ENCODE data around the gene UBE4A.
A peak's percentile ranks its signal among the peaks of the same experiment; 100 is the strongest.

UBE4A gene

DNA sequence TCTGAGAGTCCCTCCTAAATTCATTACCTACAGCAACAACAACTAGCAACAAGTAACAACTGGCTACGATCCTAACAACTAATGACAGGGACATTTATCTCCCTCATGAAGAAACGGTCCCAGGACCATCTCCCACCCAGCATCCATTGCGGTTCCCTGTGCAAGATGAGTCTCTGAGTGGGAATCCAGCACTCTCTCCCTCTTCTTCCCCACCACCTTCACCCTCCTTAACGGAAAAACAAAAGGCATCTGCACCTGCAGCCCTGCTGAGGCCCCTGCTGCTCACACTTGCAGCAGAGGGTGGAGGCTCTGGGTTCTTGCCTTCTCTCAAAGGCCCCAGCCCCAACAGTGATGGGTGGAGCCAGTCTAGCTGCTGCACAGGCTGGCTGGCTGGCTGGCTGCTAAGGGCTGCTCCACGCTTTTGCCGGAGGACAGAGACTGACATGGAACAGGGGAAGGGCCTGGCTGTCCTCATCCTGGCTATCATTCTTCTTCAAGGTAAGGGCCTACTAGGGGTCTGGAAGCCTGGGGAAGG lies 15.4 kb upstream of the UBE4A start, which contains the start of gene CD3G:
Gene CD3G, plus strand, starts transcription at position 364 of the 535 bp plus-strand sequence. Its CDS starts 80 bp downstream, at position 444.
- Histone ChIP-seq H2AFZ (ENCODE audit: insufficient read depth, low read length, poor library complexity) (no peak within 1 kb of the TSS), H2AK5ac (ENCODE audit: low read length) (no peak within 1 kb of the TSS), H4K12ac (ENCODE audit: low read depth, low read length) (no peak within 1 kb of the TSS), H2BK120ac (ENCODE audit: insufficient read depth, low read length, poor library complexity) (no peak within 1 kb of the TSS), H4K91ac (ENCODE audit: low read depth, low read length) (no peak within 1 kb of the TSS), H3K4me2 (ENCODE audit: low read length) (no peak within 1 kb of the TSS), H3K27me3 (ENCODE audit: insufficient read depth, low read length) (no peaks in the 10 kb centered on the region), H2BK5ac (ENCODE audit: low read depth, low read length, poor library complexity) (no peak within 1 kb of the TSS), H3K14ac (ENCODE audit: low read length) (no peak within 1 kb of the TSS), H3K79me2 (ENCODE audit: control insufficient read depth, insufficient read depth, low read length, poor library complexity) (no peaks in the 10 kb centered on the region), H3K4me1 (ENCODE audit: control insufficient read depth in 1 of 2, insufficient read depth in 2 of 2, low read length in 2 of 2) (no peaks in the 10 kb centered on the region), H3K4me3 (ENCODE audit: low read depth, low read length) (no peak within 1 kb of the TSS), H3K27ac (ENCODE audit: low read depth, low read length) (no peak within 1 kb of the TSS), H3K4ac (ENCODE audit: low read depth, low read length) (no peak within 1 kb of the TSS), H3K9ac (ENCODE audit: low read length) (no peak within 1 kb of the TSS), H2BK12ac (ENCODE audit: low read length) (no peak within 1 kb of the TSS), H3K23ac (ENCODE audit: low read length) (no peak within 1 kb of the TSS), H3K79me1 (ENCODE audit: low read length) (no peaks in the 10 kb centered on the region), H4K8ac (ENCODE audit: low read depth, low read length) (no peak within 1 kb of the TSS), H3K18ac (ENCODE audit: low read length) (no peak within 1 kb of the TSS), H3K36me3 (ENCODE audit: control insufficient read depth in 1 of 2, insufficient read depth in 2 of 2, low read length in 2 of 2) (no peaks in the 10 kb centered on the region), H3K9me3 (ENCODE audit: insufficient read depth, low read depth, low read length) (no peaks in the 10 kb centered on the region)
- no CpG with 5 or more reads among the region's 6 CpGs for WGBS (ENCODE audit: extremely low coverage, insufficient coverage, insufficient read length)
- DNase-seq = no peak

DNA sequence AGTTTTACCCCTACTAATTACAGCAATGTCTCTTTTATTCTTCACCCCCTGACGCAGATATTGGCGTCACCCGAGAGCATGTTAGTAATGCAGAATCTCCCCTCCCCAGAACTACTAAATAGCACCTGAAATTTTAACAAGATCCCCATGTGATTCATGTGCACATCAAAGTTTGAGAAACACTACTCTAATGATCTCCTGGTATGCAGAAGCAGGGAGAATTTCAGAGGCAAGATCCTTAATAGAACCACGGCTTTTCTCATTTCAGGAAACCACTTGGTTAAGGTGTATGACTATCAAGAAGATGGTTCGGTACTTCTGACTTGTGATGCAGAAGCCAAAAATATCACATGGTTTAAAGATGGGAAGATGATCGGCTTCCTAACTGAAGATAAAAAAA lies 9.9 kb upstream of the UBE4A start:
- H2BK5ac ChIP-seq (ENCODE audit: low read depth, low read length, poor library complexity) = no peak overlapping the region
- no peak overlapping the region for H2BK12ac ChIP-seq (ENCODE audit: low read length)
- H3K4me2 ChIP-seq (ENCODE audit: low read length) = no peak overlapping the region
- H4K8ac ChIP-seq (ENCODE audit: low read depth, low read length) = no peak overlapping the region
- no peak overlapping the region for H3K9ac ChIP-seq (ENCODE audit: low read length)
- H3K79me2 ChIP-seq (ENCODE audit: control insufficient read depth, insufficient read depth, low read length, poor library complexity) = no peaks in the 10 kb centered on the region
- H3K14ac ChIP-seq (ENCODE audit: low read length) = no peak overlapping the region
- H2AFZ ChIP-seq (ENCODE audit: insufficient read depth, low read length, poor library complexity) = no peak overlapping the region
- H3K23ac ChIP-seq (ENCODE audit: low read length) = no peak overlapping the region
- H3K27ac ChIP-seq (ENCODE audit: low read depth, low read length) = no peak overlapping the region
- H3K4me3 ChIP-seq (ENCODE audit: low read depth, low read length) = no peak overlapping the region
- H4K12ac ChIP-seq (ENCODE audit: low read depth, low read length) = no peak overlapping the region
- H4K91ac ChIP-seq (ENCODE audit: low read depth, low read length) = no peak overlapping the region
- H3K36me3 ChIP-seq (ENCODE audit: control insufficient read depth in 1 of 2, insufficient read depth in 2 of 2, low read length in 2 of 2) = no peaks in the 10 kb centered on the region
- no peak overlapping the region for H3K4ac ChIP-seq (ENCODE audit: low read depth, low read length)
- H3K4me1 ChIP-seq (ENCODE audit: control insufficient read depth in 1 of 2, insufficient read depth in 2 of 2, low read length in 2 of 2) = no peaks in the 10 kb centered on the region
- no peak for DNase-seq
- H3K79me1 ChIP-seq (ENCODE audit: low read length) = no peaks in the 10 kb centered on the region
- H3K27me3 ChIP-seq (ENCODE audit: insufficient read depth, low read length) = no peaks in the 10 kb centered on the region
- no CpG with 5 or more reads among the region's 6 CpGs for WGBS (ENCODE audit: extremely low coverage, insufficient coverage, insufficient read length)
- H2BK120ac ChIP-seq (ENCODE audit: insufficient read depth, low read length, poor library complexity) = no peak overlapping the region
- no peak overlapping the region for H2AK5ac ChIP-seq (ENCODE audit: low read length)
- H3K18ac ChIP-seq (ENCODE audit: low read length) = no peak overlapping the region
- no peaks in the 10 kb centered on the region for H3K9me3 ChIP-seq (ENCODE audit: insufficient read depth, low read depth, low read length)

- Histone ChIP-seq H3K4me3 (ENCODE audit: low read depth, low read length) (no peak overlapping the region), H2AFZ (ENCODE audit: insufficient read depth, low read length, poor library complexity) (no peak overlapping the region), H3K36me3 (ENCODE audit: control insufficient read depth in 1 of 2, insufficient read depth in 2 of 2, low read length in 2 of 2) (no peaks in the 10 kb centered on the region), H2BK120ac (ENCODE audit: insufficient read depth, low read length, poor library complexity) (no peak overlapping the region), H3K23ac (ENCODE audit: low read length) (no peak overlapping the region), H2AK5ac (ENCODE audit: low read length) (no peak overlapping the region), H3K14ac (ENCODE audit: low read length) (no peak overlapping the region), H3K18ac (ENCODE audit: low read length) (no peak overlapping the region), H3K4ac (ENCODE audit: low read depth, low read length) (no peak overlapping the region), H4K91ac (ENCODE audit: low read depth, low read length) (no peak overlapping the region), H3K79me2 (ENCODE audit: control insufficient read depth, insufficient read depth, low read length, poor library complexity) (no peaks in the 10 kb centered on the region), H3K9me3 (ENCODE audit: insufficient read depth, low read depth, low read length) (no peaks in the 10 kb centered on the region), H3K9ac (ENCODE audit: low read length) (no peak overlapping the region), H2BK12ac (ENCODE audit: low read length) (no peak overlapping the region), H3K4me2 (ENCODE audit: low read length) (no peak overlapping the region), H3K4me1 (ENCODE audit: control insufficient read depth in 1 of 2, insufficient read depth in 2 of 2, low read length in 2 of 2) (no peaks in the 10 kb centered on the region), H4K8ac (ENCODE audit: low read depth, low read length) (no peak overlapping the region), H4K12ac (ENCODE audit: low read depth, low read length) (no peak overlapping the region), H3K27ac (ENCODE audit: low read depth, low read length) (no peak overlapping the region), H3K79me1 (ENCODE audit: low read length) (no peaks in the 10 kb centered on the region), H3K27me3 (ENCODE audit: insufficient read depth, low read length) (peaks cover 2% of the 10 kb centered on the region), H2BK5ac (ENCODE audit: low read depth, low read length, poor library complexity) (no peak overlapping the region)
- peak in 1 of 2 donors; percentile 59 for DNase-seq
- WGBS (ENCODE audit: extremely low coverage, insufficient coverage, insufficient read length) = no CpG with 5 or more reads among the region's 6 CpGs
Measured at GRCh38 chr11:118353084-118353710, 6.2 kb upstream of the UBE4A start.

GRCh38 chr11:118358071-118358470 lies 1.3 kb upstream of the UBE4A start:
- H3K9ac ChIP-seq (ENCODE audit: low read length) = no peak overlapping the region
- no peak overlapping the region for H4K12ac ChIP-seq (ENCODE audit: low read depth, low read length)
- H3K27ac ChIP-seq (ENCODE audit: low read depth, low read length) = no peak overlapping the region
- no peak overlapping the region for H2AK5ac ChIP-seq (ENCODE audit: low read length)
- no CpG with 5 or more reads among the region's 3 CpGs for WGBS (ENCODE audit: extremely low coverage, insufficient coverage, insufficient read length)
- H2BK120ac ChIP-seq (ENCODE audit: insufficient read depth, low read length, poor library complexity) = no peak overlapping the region
- H3K79me1 ChIP-seq (ENCODE audit: low read length) = peaks cover 2% of the 10 kb centered on the region
- H3K4ac ChIP-seq (ENCODE audit: low read depth, low read length) = no peak overlapping the region
- no peak for DNase-seq
- H3K4me1 ChIP-seq (ENCODE audit: control insufficient read depth in 1 of 2, insufficient read depth in 2 of 2, low read length in 2 of 2) = peaks cover 2 to 3% of the 10 kb centered on the region in 2 experiments
- H3K4me2 ChIP-seq (ENCODE audit: low read length) = no peak overlapping the region
- no peaks in the 10 kb centered on the region for H3K36me3 ChIP-seq (ENCODE audit: control insufficient read depth in 1 of 2, insufficient read depth in 2 of 2, low read length in 2 of 2)
- H3K27me3 ChIP-seq (ENCODE audit: insufficient read depth, low read length) = peaks cover 2% of the 10 kb centered on the region
- H2BK12ac ChIP-seq (ENCODE audit: low read length) = no peak overlapping the region
- no peak overlapping the region for H4K91ac ChIP-seq (ENCODE audit: low read depth, low read length)
- no peak overlapping the region for H3K4me3 ChIP-seq (ENCODE audit: low read depth, low read length)
- H2AFZ ChIP-seq (ENCODE audit: insufficient read depth, low read length, poor library complexity) = no peak overlapping the region
- H2BK5ac ChIP-seq (ENCODE audit: low read depth, low read length, poor library complexity) = no peak overlapping the region
- no peaks in the 10 kb centered on the region for H3K79me2 ChIP-seq (ENCODE audit: control insufficient read depth, insufficient read depth, low read length, poor library complexity)
- no peak overlapping the region for H3K18ac ChIP-seq (ENCODE audit: low read length)
- H3K14ac ChIP-seq (ENCODE audit: low read length) = no peak overlapping the region
- no peaks in the 10 kb centered on the region for H3K9me3 ChIP-seq (ENCODE audit: insufficient read depth, low read depth, low read length)
- H4K8ac ChIP-seq (ENCODE audit: low read depth, low read length) = no peak overlapping the region
- H3K23ac ChIP-seq (ENCODE audit: low read length) = no peak overlapping the region
